HepG2 (cell line): ENCODE results near the gene TDRD9. TPM values are rescaled to one million over a fixed set of nuclear protein-coding genes. Genes with fewer than 3 reads are reported as not detected.

Experiments used
- ATAC-seq: fragments of 200-7000 bp; cut with Tn5 transposase; 3 replicates; pipeline ENCODE4 v1.9.1; 2020; ENCODE audit warnings: mild to moderate bottlenecking, moderate library complexity
- BruUV-seq: library from RNA; stranded (reverse); fragments of 400-500 nt; replicated peaks from 2 replicates; lab custom pipeline; 2021; lab: Mats Ljungman, UMichigan
- CTCF ChIA-PET: fragments of 300-600 bp; formaldehyde crosslinking; extraction: SDS; loops from one replicate; lab custom pipeline; 2021; ENCODE audit warnings: low total read pairs, inconsistent platforms, low intra/inter-chr PET ratio; lab: Yijun Ruan, JAX
- POLR2A ChIA-PET: fragments of 350-600 bp; sonication (Branson Sonifier 250); formaldehyde crosslinking; loops from one replicate; lab custom pipeline; 2020; ENCODE audit warnings: antibody characterized with exemption, inconsistent platforms; lab: Yijun Ruan, JAX
- DNase-seq: peaks from one replicate; pipeline ENCODE4 v3.0.0-alpha.2; 2015; ENCODE audit warnings: low spot score
- FAIRE-seq: peaks from 3 replicates; lab custom pipeline; 2011; peaks lifted over from hg19 to GRCh38; lab: Jason Lieb, UNC
- H2AFZ ChIP-seq: one replicate; pipeline ENCODE4 v1.6.1; 2011; ENCODE audit warnings: low read length, inconsistent platforms
- H3K27ac ChIP-seq: fragments of 300-600 bp; 3 replicates; pipeline ENCODE4 v1.8.0; 2011; ENCODE audit warnings: mixed run types, mild to moderate bottlenecking, mixed read lengths, low read length, inconsistent platforms; ENCODE audit not compliant: insufficient read depth; ENCODE audit errors: extremely low read length
- H3K27me3 ChIP-seq, 2 experiments: fragments of 200-600 bp in 1 of 2; 2 replicates in 1 of 2; 3 replicates in 1 of 2; pipeline versions ENCODE4 v1.6.0 to v1.8.0; 2011; ENCODE audit warnings: low read length in 2 of 2, mild to moderate bottlenecking in 2 of 2, moderate library complexity in 2 of 2, inconsistent platforms in 1 of 2; ENCODE audit not compliant: insufficient read depth in 2 of 2, control insufficient read depth in 1 of 2
- H3K36me3 ChIP-seq, 2 experiments: fragments of 200-600 bp in 1 of 2; replicated peaks in 1 of 2; 2 replicates in 1 of 2; 3 replicates in 1 of 2; pipeline versions ENCODE4 v1.5.1 to v1.8.0; 2011; ENCODE audit warnings: low read length in 2 of 2, inconsistent platforms in 1 of 2; ENCODE audit not compliant: insufficient read depth in 2 of 2, control insufficient read depth in 1 of 2
- H3K4me1 ChIP-seq: 2 replicates; pipeline ENCODE4 v1.5.1; 2012; ENCODE audit warnings: low read length, inconsistent platforms; ENCODE audit not compliant: insufficient read depth
- H3K4me2 ChIP-seq: 2 replicates; pipeline ENCODE4 v1.6.0; 2011; ENCODE audit warnings: low read depth, low read length, inconsistent platforms
- H3K4me3 ChIP-seq, 3 experiments: fragments of 200-600 bp in 1 of 3; sonication (generic), shearing (Covaris generic) in 1 of 3; replicated peaks in 1 of 3; 2 replicates each; pipeline ENCODE4 v1.5.1; 2011 to 2016; ENCODE audit warnings: low read length in 3 of 3, inconsistent platforms in 2 of 3, low read depth in 2 of 3, mild to moderate bottlenecking in 2 of 3, control low read depth in 1 of 3, mixed read lengths in 1 of 3; ENCODE audit not compliant: insufficient read depth in 1 of 3
- H3K79me2 ChIP-seq: one replicate; pipeline ENCODE4 v1.6.1; 2011; ENCODE audit warnings: low read length, inconsistent platforms; ENCODE audit not compliant: insufficient read depth
- H3K9ac ChIP-seq: 2 replicates; pipeline ENCODE4 v1.6.0; 2011; ENCODE audit warnings: mild to moderate bottlenecking, low read depth, low read length, inconsistent platforms; ENCODE audit not compliant: insufficient read depth
- H3K9me3 ChIP-seq: 2 replicates; pipeline ENCODE4 v1.5.1; 2012; ENCODE audit warnings: mild to moderate bottlenecking, low read length
- H4K20me1 ChIP-seq: 2 replicates; pipeline ENCODE4 v1.6.0; 2011; ENCODE audit warnings: inconsistent platforms, mild to moderate bottlenecking, low read length, moderate library complexity; ENCODE audit not compliant: insufficient read depth
- CREB1 ChIP-seq, 2 experiments: fragments of 450-650 bp in 1 of 2; IDR thresholded peaks; 2 replicates each; pipeline ENCODE4 v1.6.1; 2016 to 2017; ENCODE audit warnings: control low read depth in 1 of 2, mild to moderate bottlenecking in 1 of 2, missing compliant biosample characterization in 1 of 2, missing genetic modification characterization in 1 of 2
- ELF1 ChIP-seq: sonication (generic); formaldehyde crosslinking; IDR thresholded peaks from 2 replicates; pipeline ENCODE4 v1.4.0; 2020; ENCODE audit warnings: missing genetic modification reagents
- FOSL2 ChIP-seq: sonication (generic); formaldehyde crosslinking; IDR thresholded peaks from 2 replicates; pipeline ENCODE4 v1.4.0; 2020; ENCODE audit warnings: missing genetic modification reagents
- HMGA1 ChIP-seq: sonication (generic); formaldehyde crosslinking; conservative IDR thresholded peaks from 2 replicates; pipeline ENCODE4 v1.4.0; 2020; ENCODE audit warnings: missing genetic modification reagents
- POLR2G ChIP-seq: fragments of 200-400 bp; formaldehyde crosslinking; IDR thresholded peaks from 2 replicates; pipeline ENCODE4 v1.6.1; 2018; ENCODE audit warnings: mild to moderate bottlenecking, low read depth, low read length, moderate library complexity
- ZNF33B ChIP-seq: sonication (generic); formaldehyde crosslinking; IDR thresholded peaks from 2 replicates; pipeline ENCODE4 v1.5.1; 2020; ENCODE audit warnings: mild to moderate bottlenecking, missing genetic modification reagents
- WGBS: methylation state at CpG from one replicate; pipeline ENCODE4 v1.1.6; 2017; ENCODE audit warnings: low lambda C conversion rate; 5-methylcytosine and 5-hydroxymethylcytosine counted together
- in situ Hi-C: cut with HindIII; loops from 2 replicates; pipeline ENCODE4 v1.10.0; 2017; ENCODE audit warnings: low pct_unique_long_range_greater_than_20kb; ENCODE audit not compliant: extremely low pct_ligation_motif_present
- intact Hi-C: fragments of 100-400 bp; cut with micrococcal nuclease; formaldehyde crosslinking; loops from one replicate; pipeline ENCODE4 v1.10.0; 2022; ENCODE audit not compliant: unreplicated experiment
- polyA plus RNA-seq, 8 experiments: library from polyadenylated mRNA; depleted of rRNA in 3 of 8; stranded (reverse) in 7 of 8; unstranded in 1 of 8; fragments of >200 nt; fragmentation: Illumina TruSeq in 4 of 8; extraction: Trizol in 4 of 8; gene quantifications; 2 replicates each; pipeline versions ENCODE4 v1.2.1 to v1.2.3, GENCODE V29; 2011 to 2016; ENCODE audit warnings: low read depth in 4 of 8, missing spikeins in 1 of 8, mixed read lengths in 1 of 8; ENCODE audit not compliant: insufficient read depth in 1 of 8
- total RNA-seq, 5 experiments: library from RNA; depleted of rRNA; stranded (reverse); fragments of >200 nt; fragmentation: Illumina TruSeq; extraction: Trizol; gene quantifications; 2 replicates each; pipeline ENCODE4 v1.2.3, GENCODE V29; 2016; ENCODE audit warnings: low read depth in 1 of 5
- TF ChIP-seq, protein P1 (sequence below): sonication (generic); formaldehyde crosslinking; IDR thresholded peaks from 2 replicates; pipeline ENCODE4 v1.9.0; 2021; ENCODE audit warnings: missing genetic modification reagents, mild to moderate bottlenecking, borderline replicate concordance

TDRD9 gene
- total and polyA plus RNA-seq, 2 of the 13 experiments (the other 11 are each of a cell fraction or from before 2014, with no cell fraction given), result not detected

GRCh38 chr14:104051092-104051813, 123.0 kb downstream of the TDRD9 start (continued):
- no peak for TF ChIP-seq POLR2G
- TF ChIP-seq, all 625 proteins: peak for 0

DNA sequence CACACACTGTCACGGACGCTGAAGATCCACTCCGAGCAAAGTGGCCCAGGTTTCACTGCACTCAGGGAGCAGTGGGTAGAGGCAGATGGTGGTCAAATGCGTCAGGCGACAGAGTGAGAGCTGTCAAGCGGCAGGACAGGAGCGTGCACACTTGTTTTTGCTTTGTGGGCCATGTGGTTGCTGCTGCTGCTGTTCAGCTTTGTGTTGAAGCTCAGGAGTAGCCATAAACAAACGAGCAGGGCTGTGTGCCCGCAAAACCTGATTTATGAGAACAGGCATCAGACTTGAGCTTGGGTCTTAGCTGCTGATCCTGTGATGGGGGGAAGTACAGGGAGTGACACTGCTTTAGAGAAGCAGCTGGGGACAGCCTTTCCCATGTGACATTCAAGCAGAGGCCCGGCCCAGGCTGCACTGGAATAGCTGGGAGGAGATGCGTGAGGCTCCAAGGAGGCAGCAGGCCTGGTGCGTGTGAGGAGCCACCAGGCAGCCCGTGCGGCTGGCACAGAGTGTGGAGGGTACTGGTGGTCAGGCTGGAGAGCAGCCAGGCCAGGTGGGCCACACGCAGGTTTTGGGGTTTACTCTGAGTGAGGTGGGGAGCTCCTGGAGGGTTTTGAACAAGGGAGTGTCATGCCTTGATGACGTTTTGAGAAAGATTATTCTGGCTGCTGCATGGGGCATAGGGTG, 126.1 kb downstream of the TDRD9 start:
- in situ Hi-C loops, result no loop called here
- no peak overlapping the region for H3K27ac ChIP-seq
- H3K36me3 ChIP-seq, result no peaks in the 10 kb centered on the region
- no peaks in the 10 kb centered on the region for H3K9me3 ChIP-seq
- DNase-seq (no peak), FAIRE-seq (no peak), ATAC-seq (no peak)
- peaks cover 7 to 44% of the 10 kb centered on the region in 2 experiments; a peak in 4 of 5 replicates for H3K27me3 ChIP-seq
- CTCF ChIA-PET, result no interaction called here
- H3K9ac ChIP-seq, result no peak overlapping the region
- no peak overlapping the region for H2AFZ ChIP-seq
- intact Hi-C loops, result no loop called here
- no peaks in the 10 kb centered on the region for H3K79me2 ChIP-seq
- TF ChIP-seq, protein P1, sequence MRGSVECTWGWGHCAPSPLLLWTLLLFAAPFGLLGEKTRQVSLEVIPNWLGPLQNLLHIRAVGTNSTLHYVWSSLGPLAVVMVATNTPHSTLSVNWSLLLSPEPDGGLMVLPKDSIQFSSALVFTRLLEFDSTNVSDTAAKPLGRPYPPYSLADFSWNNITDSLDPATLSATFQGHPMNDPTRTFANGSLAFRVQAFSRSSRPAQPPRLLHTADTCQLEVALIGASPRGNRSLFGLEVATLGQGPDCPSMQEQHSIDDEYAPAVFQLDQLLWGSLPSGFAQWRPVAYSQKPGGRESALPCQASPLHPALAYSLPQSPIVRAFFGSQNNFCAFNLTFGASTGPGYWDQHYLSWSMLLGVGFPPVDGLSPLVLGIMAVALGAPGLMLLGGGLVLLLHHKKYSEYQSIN (CRISPR knock-in tag), result no peak
- TF ChIP-seq CREB1 (IDR thresholded peaks at IDR 0.05) (0 out of 2 replicates have a peak, but pooled peaks have one; percentile 5), CREB1 (CRISPR knock-in tag; IDR thresholded peaks at IDR 0.05) (no peak), ELF1 (CRISPR knock-in tag) (no peak), FOSL2 (no peak), ZNF33B (CRISPR knock-in tag) (no peak), HMGA1 (CRISPR knock-in tag) (no peak)
- H3K4me3 ChIP-seq, result no peak overlapping the region
- H3K4me1 ChIP-seq, result no peaks in the 10 kb centered on the region
- POLR2A ChIA-PET, result no interaction called here
- H4K20me1 ChIP-seq, result no peaks in the 10 kb centered on the region
- WGBS, result 28% methylated on average over 15 of the region's 16 CpGs
- H3K4me2 ChIP-seq, result no peak overlapping the region
- BruUV-seq, result no TSS peak
